Activated gamma-delta T cell (primary cell): ENCODE data around the gene VSTM5.
"Not testable (repeated sequence)": the region's sequence is repeated elsewhere in the genome, so short reads cannot be mapped to it uniquely, and the experiment has no call there.

ENCODE experiments used
- DNase-seq: peaks from one replicate; lab custom pipeline; 2025; lab: John Stamatoyannopoulos, UW
- total RNA-seq, 2 donors: gene quantifications; one replicate each; lab custom pipeline; 2026; lab: John Stamatoyannopoulos, UW

Gene VSTM5
- total RNA-seq, result 0.04 to 0.05 reads per million in 2 donors

GRCh38 chr11:93850594-93851018 lies at the start of gene VSTM5:
TSS of gene VSTM5 (minus strand) at chr11:93850618. CDS start at chr11:93850502, 116 bp downstream.
- no peak for DNase-seq

GRCh38 chr11:93895106-93895862 lies 44.9 kb upstream of the VSTM5 start:
- DNase-seq, result no peak

GRCh38 chr11:93890391-93891051 lies 40.1 kb upstream of the VSTM5 start:
- DNase-seq, result no peak

- DNase-seq, result no peak
Observed at GRCh38 chr11:93887111-93887510, 36.7 kb upstream of the VSTM5 start.

- not testable (repeated sequence) for DNase-seq
Observed at GRCh38 chr11:93879114-93879513, 28.7 kb upstream of the VSTM5 start.

- DNase-seq, result no peak
Observed at GRCh38 chr11:93875637-93876036, 25.2 kb upstream of the VSTM5 start.

GRCh38 chr11:93871526-93871925 lies 21.1 kb upstream of the VSTM5 start:
- DNase-seq, result no peak

- DNase-seq, result no peak
Observed at GRCh38 chr11:93870616-93871015, 20.2 kb upstream of the VSTM5 start.

GRCh38 chr11:93869830-93870229 lies 19.4 kb upstream of the VSTM5 start:
- no peak for DNase-seq

- DNase-seq, result not testable (repeated sequence)
Observed at GRCh38 chr11:93868404-93868803, 18.0 kb upstream of the VSTM5 start.

GRCh38 chr11:93861808-93862207 lies 11.4 kb upstream of the VSTM5 start:
- DNase-seq, result no peak

- DNase-seq, result no peak
Observed at GRCh38 chr11:93858121-93858775, 7.8 kb upstream of the VSTM5 start.

GRCh38 chr11:93857413-93858120 lies 7.1 kb upstream of the VSTM5 start:
- no peak for DNase-seq

GRCh38 chr11:93852242-93852641 lies 1.8 kb upstream of the VSTM5 start:
- no peak for DNase-seq

GRCh38 chr11:93849751-93850593 lies 446 bp downstream of the VSTM5 start:
- DNase-seq, result peak; percentile 3

GRCh38 chr11:93849201-93849600 lies 1.2 kb downstream of the VSTM5 start:
- no peak for DNase-seq

GRCh38 chr11:93846411-93846810 lies 4.0 kb downstream of the VSTM5 start:
- no peak for DNase-seq

GRCh38 chr11:93845181-93846092 lies 5.0 kb downstream of the VSTM5 start:
- DNase-seq, result no peak

- DNase-seq, result no peak
Observed at GRCh38 chr11:93844568-93844967, 5.8 kb downstream of the VSTM5 start.

- no peak for DNase-seq
Observed at GRCh38 chr11:93843906-93844305, 6.5 kb downstream of the VSTM5 start.
